ENCODE data around the gene ELFN1. TPM values are rescaled to one million over a fixed set of nuclear protein-coding genes. Genes with fewer than 3 reads are reported as not detected.
A peak's percentile ranks its signal among the peaks of the same experiment; 100 is the strongest.

ELFN1 gene
- total RNA-seq, 1 donor from 2014 or later = 9.5 TPM

GRCh38 chr7:1664711-1665548, 5.1 kb upstream of the ELFN1 start:
- DNase-seq = peak; percentile 17

- DNase-seq = no peak
These were observed 4.3 kb upstream of the ELFN1 start for GRCh38 chr7:1665549-1666316.

- DNase-seq = no peak
These were observed 3.7 kb upstream of the ELFN1 start for GRCh38 chr7:1666317-1666822.

GRCh38 chr7:1666823-1667565, 3.1 kb upstream of the ELFN1 start:
- no peak for DNase-seq

- DNase-seq = no peak
These were observed 2.3 kb upstream of the ELFN1 start for GRCh38 chr7:1667566-1668395.

GRCh38 chr7:1668396-1669063, 1.5 kb upstream of the ELFN1 start:
- DNase-seq = no peak

GRCh38 chr7:1669064-1669951, 769 bp upstream of the ELFN1 start:
- DNase-seq = no peak

- DNase-seq = no peak
These were observed 967 bp downstream of the ELFN1 start for GRCh38 chr7:1670894-1671593.

- DNase-seq = no peak
These were observed 1.7 kb downstream of the ELFN1 start for GRCh38 chr7:1671594-1672451.

GRCh38 chr7:1672851-1673486, 2.9 kb downstream of the ELFN1 start:
- DNase-seq = no peak

- DNase-seq = no peak
These were observed 3.6 kb downstream of the ELFN1 start for GRCh38 chr7:1673581-1674118.

GRCh38 chr7:1674161-1675035, 4.3 kb downstream of the ELFN1 start:
- no peak for DNase-seq

- no peak for DNase-seq
These were observed 5.1 kb downstream of the ELFN1 start for GRCh38 chr7:1675036-1675671.

- no peak for DNase-seq
These were observed 5.8 kb downstream of the ELFN1 start for GRCh38 chr7:1675673-1676549.

- no peak for DNase-seq
These were observed 6.5 kb downstream of the ELFN1 start for GRCh38 chr7:1676550-1677078.

All from occipital lobe (tissue), 2 donors.